ENCODE measurements around the gene AQP12A.

The AQP12A gene

DNA sequence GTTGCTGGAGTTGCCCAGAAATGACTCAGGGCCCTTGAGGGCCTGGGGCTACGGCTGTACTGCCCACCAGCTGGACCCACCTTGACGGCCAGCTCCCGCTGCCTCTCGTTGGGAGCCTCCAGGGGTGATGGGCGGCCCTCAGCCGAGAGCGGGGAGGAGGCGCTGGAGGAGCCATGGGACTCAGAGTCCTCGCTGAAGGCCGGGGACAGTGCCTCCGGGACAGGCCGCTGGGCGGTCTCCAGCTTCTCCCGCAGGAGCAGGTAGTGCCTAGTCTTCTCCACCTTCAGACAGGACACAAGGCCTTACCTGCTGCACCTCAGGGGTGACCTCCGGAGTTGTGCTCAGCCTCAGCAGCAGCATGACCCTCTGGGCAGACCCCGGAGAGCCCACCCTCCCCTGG, 30.7 kb downstream of the AQP12A start:
- in situ Hi-C loops (cut with MboI; ENCODE audit: low sequenced_read_pairs): no loop called here

DNA sequence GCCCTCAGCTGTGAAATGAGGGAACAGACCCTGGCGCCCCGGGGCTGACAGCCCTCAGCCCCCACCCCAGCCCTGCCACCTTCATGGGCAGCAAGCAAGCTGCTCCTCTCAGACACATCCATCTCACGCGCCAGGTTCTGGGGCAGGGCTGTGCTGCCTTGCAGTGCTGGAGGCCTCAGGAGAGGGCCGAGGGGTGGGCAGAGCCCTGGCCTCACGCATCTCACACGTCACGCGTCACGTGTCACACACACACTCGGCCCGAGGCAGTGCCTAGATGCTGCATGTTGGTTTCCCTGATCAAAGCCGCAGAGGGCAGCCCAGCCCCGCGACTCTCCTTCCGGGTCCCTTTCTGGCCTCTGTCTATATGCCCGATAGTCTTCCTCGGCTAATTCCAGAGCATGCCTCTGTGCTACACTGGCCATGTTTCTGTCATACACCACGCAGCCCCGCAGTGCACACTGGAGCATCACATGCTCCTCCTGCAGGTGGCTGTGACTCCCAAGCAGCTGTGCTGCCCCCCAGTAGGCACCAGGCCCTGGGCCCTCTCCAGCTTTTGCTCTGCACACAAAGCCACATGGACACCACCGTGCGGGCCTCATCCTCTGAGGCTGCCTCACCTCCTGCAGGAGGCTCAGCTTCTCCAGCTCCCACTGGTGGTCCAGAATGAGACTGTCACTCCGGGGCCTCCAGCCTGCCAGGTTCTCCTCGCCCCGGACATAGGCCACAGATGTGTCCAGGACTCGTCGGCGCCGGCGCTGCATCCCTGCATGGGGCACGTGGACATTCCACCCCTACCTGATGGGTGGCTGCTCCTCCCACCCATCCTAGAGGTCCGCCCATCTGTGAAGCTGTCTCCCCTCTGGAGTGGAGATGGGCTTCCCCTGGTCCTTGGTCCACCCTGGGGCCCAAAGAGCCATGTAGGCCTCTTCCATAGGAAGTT, 31.4 kb downstream of the AQP12A start:
- in situ Hi-C loops (cut with MboI; ENCODE audit: low sequenced_read_pairs): no loop called here

- in situ Hi-C loops (cut with MboI; ENCODE audit: low sequenced_read_pairs): no loop called here
Measured at GRCh38 chr2:240723851-240724250, 32.2 kb downstream of the AQP12A start.

GRCh38 chr2:240724431-240724830, 32.8 kb downstream of the AQP12A start:
- in situ Hi-C loops (cut with MboI; ENCODE audit: low sequenced_read_pairs): no loop called here

GRCh38 chr2:240725266-240725665, 33.6 kb downstream of the AQP12A start:
- in situ Hi-C loops (cut with MboI; ENCODE audit: low sequenced_read_pairs): no loop called here

GRCh38 chr2:240725671-240726070, 34.0 kb downstream of the AQP12A start:
- in situ Hi-C loops (cut with MboI; ENCODE audit: low sequenced_read_pairs): no loop called here

DNA sequence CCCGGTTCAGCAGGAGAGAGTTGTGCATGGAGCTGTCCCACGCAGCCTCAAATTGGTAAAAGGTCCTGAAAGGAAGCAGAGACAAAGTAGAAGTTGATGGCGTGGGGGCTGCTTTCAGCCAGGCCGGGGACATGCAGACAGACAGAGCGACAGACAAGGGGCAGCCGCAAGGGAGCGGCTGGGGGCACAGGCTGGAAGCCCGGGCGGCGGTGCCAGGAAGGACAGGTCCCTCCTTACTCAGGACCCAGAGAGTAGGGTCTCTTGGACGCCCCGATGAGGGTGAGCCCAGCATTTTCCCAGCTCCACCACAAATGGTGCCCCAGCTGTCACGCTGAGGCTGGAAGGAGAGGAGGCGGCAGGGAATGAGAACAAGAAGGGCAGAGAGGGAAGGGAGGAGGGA, 35.2 kb downstream of the AQP12A start:
- in situ Hi-C loops (cut with MboI; ENCODE audit: low sequenced_read_pairs): no loop called here

GRCh38 chr2:240727439-240727838, 35.8 kb downstream of the AQP12A start:
- in situ Hi-C loops (cut with MboI; ENCODE audit: low sequenced_read_pairs): no loop called here

GRCh38 chr2:240727913-240728312, 36.2 kb downstream of the AQP12A start:
- in situ Hi-C loops (cut with MboI; ENCODE audit: low sequenced_read_pairs): no loop called here

DNA sequence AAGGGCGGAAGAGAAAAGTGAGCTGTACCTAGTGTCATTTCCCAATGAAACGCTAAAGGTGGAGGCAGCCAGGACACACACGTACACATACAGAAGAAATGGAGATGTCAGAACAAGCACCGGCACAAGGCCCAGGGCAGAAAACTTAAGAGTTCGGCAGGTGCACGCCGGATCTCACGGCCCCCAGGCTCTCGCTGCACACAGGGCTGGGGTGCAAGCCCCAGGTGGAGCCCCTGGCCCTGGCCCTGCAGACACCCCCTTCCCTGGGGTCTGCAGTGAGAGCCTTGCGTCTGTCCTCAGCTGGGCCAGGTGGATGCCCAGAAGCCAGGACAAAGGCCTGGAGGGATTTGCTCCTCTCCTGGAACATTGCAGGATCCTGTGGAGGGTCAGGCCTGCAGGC, 36.7 kb downstream of the AQP12A start:
- in situ Hi-C loops (cut with MboI; ENCODE audit: low sequenced_read_pairs): no loop called here

DNA sequence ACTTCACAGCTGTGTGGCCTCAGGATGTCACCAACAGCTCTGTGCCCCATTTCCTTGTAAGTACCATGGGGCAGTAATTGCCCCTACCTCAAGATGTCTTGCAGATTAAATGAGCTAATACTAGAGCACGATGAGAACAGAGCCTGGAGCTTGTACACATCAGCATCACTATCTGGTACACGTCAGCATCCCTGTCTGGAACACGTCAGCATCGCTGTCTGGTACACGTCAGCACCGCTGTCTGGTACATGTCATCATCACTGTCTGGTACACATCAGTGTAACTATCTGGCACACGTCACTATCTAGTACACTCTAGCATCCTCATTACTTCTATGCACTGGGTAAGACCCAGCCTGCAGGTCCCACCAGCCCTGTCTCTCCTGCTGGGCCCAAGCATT, 37.2 kb downstream of the AQP12A start:
- in situ Hi-C loops (cut with MboI; ENCODE audit: low sequenced_read_pairs): no loop called here

- in situ Hi-C loops (cut with MboI; ENCODE audit: low sequenced_read_pairs): no loop called here
Measured at GRCh38 chr2:240730501-240731177, 39.0 kb downstream of the AQP12A start.

- in situ Hi-C loops (cut with MboI; ENCODE audit: low sequenced_read_pairs): no loop called here
Measured at GRCh38 chr2:240731178-240731545, 39.5 kb downstream of the AQP12A start.

DNA sequence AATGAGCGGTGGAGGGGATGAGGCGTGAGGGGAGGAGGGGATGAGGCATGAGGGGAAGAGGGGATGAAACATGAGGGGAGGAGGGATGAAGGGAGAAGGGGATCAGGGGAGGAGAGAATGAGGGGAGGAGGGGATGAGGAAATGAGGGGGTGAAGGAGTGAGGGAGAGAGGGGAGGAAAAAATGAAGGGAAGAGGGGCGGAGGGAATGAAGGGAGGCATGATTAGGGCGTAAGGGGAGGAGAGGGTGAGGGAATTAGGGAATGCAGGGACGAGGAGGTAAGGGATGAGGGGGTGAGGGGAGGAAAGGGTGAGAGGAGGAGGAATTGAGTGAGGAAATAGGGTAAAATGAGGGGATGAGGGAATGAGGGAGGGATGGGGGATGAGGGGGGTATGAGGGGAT, 40.5 kb downstream of the AQP12A start:
- in situ Hi-C loops (cut with MboI; ENCODE audit: low sequenced_read_pairs): no loop called here

DNA sequence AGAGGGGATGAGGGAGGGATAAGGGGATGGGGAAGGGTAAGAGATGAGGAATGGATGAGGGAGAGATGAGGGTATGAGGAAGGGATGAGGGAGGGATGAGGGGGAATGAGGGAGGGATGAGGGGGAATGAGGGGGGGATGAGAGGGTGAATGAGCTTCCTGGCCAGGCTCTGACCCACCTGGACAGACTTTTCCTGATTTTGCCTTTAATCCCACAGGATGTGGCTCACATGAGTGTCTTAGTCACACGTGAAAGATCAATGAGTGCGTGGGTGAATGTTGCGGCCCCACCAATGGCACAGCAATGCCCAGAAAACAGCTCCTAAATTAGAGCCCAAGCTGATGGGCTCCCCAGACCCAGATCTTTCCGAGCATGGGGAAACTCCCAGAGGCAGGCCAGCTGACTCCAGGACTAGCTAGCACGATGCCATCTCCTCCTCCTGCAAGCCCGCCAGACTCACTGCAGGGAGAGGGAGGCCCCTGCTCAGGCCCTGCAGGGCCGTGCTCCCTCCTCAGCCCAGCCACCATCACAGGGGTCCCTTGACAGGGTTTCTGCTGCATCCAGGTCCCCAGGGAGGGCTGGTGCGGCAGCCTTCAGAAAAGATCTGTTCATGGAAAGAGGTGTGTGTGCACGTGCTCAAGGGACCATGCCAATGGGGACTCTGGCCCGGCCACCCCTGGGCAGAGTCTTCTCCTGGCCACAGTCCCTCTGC, 41.4 kb downstream of the AQP12A start:
- in situ Hi-C loops (cut with MboI; ENCODE audit: low sequenced_read_pairs): no loop called here

GRCh38 chr2:240733803-240734495, 42.3 kb downstream of the AQP12A start:
- in situ Hi-C loops (cut with MboI; ENCODE audit: low sequenced_read_pairs): no loop called here

DNA sequence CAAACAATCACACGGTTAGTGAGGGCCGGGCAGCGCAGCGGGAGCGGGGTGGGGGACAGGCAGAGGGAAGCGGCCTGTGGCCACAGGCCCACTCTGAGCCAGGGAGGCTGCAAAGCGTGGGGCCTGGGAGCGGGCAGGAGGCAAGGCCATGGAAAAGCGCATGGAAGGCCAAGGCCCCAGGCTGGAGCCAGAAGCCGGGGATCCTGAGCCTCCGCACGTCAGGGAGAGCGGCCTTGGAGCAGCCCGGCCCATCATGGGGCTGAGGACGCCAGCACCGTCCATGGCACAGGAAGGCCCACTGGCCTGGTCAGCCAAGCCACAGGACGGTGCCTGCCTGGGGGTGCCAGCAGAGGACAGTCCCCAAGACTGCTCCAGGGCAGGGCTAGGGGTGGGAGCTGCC, 43.1 kb downstream of the AQP12A start:
- in situ Hi-C loops (cut with MboI; ENCODE audit: low sequenced_read_pairs): no loop called here

GRCh38 chr2:240735476-240735875, 43.8 kb downstream of the AQP12A start:
- in situ Hi-C loops (cut with MboI; ENCODE audit: low sequenced_read_pairs): no loop called here

GRCh38 chr2:240736281-240737250, 44.9 kb downstream of the AQP12A start:
- in situ Hi-C loops (cut with MboI; ENCODE audit: low sequenced_read_pairs): no loop called here

DNA sequence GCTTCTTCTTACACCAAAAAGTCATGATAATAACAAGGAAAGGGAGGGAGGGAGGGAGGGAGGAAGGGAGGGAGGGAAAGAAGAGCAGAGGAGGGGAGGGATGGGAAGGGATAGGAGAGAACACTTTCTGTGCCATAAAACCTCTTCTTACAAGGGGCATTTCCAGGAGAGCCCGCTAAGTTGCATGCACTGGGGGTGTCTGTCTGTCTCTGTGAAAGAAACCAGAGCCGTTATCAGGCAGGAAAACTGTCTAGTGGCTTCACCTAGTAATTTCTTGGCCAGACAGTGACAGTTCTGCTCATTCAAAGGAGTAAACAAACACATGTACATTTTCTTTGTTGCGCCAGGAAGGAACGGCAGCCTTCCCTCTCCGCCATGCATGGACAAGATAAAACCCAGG, 45.8 kb downstream of the AQP12A start:
- in situ Hi-C loops (cut with MboI; ENCODE audit: low sequenced_read_pairs): no loop called here
